Body of pancreas (tissue), 4 donors: ENCODE measurements around the gene PALM2AKAP2. TPM values are rescaled to one million over a fixed set of nuclear protein-coding genes. Genes with fewer than 3 reads are reported as not detected.
"Not testable (repeated sequence)": the region's sequence is repeated elsewhere in the genome, so short reads cannot be mapped to it uniquely, and the experiment has no call there.

Experiments
- ATAC-seq: fragments of 150-250 bp; one replicate; pipeline ENCODE4 v1.9.1; 2016
- DNase-seq, 4 donors: peaks; one replicate each; pipeline ENCODE4 v3.0.0-alpha.2; 2019
- H3K27ac ChIP-seq, 4 donors: fragments of 200-600 bp; sonication (generic); 1 replicate in 3 of 4; 2 replicates in 1 of 4; pipeline versions ENCODE4 v1.5.1 to v1.6.1; 2016 to 2019; ENCODE audit warnings: mild to moderate bottlenecking in 1 of 4, mixed read lengths in 1 of 4, moderate library complexity in 1 of 4
- H3K27me3 ChIP-seq, 2 donors: fragments of 200-600 bp; sonication (generic); one replicate each; pipeline ENCODE4 v1.6.0; 2016; ENCODE audit warnings: mild to moderate bottlenecking in 1 of 2
- H3K36me3 ChIP-seq, 2 donors: fragments of 200-600 bp; sonication (generic); replicated peaks in 1 of 2; 2 replicates each; pipeline ENCODE4 v1.5.1; 2016; ENCODE audit warnings: low read depth in 2 of 2; ENCODE audit not compliant: insufficient read depth in 1 of 2
- H3K4me1 ChIP-seq: fragments of 200-600 bp; sonication (generic); one replicate; pipeline ENCODE4 v1.6.0; 2016
- H3K4me3 ChIP-seq, 2 donors: fragments of 200-600 bp; sonication (generic); 1 replicate in 1 of 2; 2 replicates in 1 of 2; pipeline ENCODE4 v1.5.1; 2016 to 2019
- H3K9me3 ChIP-seq, 3 donors: fragments of 200-600 bp; sonication (generic); 1 replicate in 2 of 3; 2 replicates in 1 of 3; pipeline ENCODE4 v1.5.1; 2016
- POLR2A ChIP-seq, 3 donors: fragments of 450-650 bp; IDR thresholded peaks; one replicate each; pipeline ENCODE4 v1.6.1; 2016; ENCODE audit warnings: antibody characterized with exemption in 3 of 3, mild to moderate bottlenecking in 2 of 3
- WGBS, 2 donors: methylation state at CpG; one replicate each; pipeline ENCODE4 v1.1.5; 2017; 5-methylcytosine and 5-hydroxymethylcytosine counted together
- intact Hi-C: fragments of 100-400 bp; cut with DNase I; formaldehyde crosslinking; loops from one replicate; pipeline ENCODE4 v1.15.1; 2023
- total RNA-seq, 2 donors: library from RNA; depleted of rRNA; stranded (reverse); fragments of >200 nt; gene quantifications; one replicate each; pipeline ENCODE4 v1.1.0, GENCODE V29; 2016
- TF ChIP-seq, protein P1 (sequence below), 7 experiments: fragments of 450-650 bp in 4 of 7; fragments of 200-600 bp in 3 of 7; sonication (generic) in 3 of 7; IDR thresholded peaks; one replicate each; pipeline ENCODE4 v1.5.1; 2016 to 2019; ENCODE audit warnings: antibody characterized with exemption in 7 of 7

Gene PALM2AKAP2
- total RNA-seq, 2 donors from 2014 or later = 0.99 to 2.1 TPM

DNA sequence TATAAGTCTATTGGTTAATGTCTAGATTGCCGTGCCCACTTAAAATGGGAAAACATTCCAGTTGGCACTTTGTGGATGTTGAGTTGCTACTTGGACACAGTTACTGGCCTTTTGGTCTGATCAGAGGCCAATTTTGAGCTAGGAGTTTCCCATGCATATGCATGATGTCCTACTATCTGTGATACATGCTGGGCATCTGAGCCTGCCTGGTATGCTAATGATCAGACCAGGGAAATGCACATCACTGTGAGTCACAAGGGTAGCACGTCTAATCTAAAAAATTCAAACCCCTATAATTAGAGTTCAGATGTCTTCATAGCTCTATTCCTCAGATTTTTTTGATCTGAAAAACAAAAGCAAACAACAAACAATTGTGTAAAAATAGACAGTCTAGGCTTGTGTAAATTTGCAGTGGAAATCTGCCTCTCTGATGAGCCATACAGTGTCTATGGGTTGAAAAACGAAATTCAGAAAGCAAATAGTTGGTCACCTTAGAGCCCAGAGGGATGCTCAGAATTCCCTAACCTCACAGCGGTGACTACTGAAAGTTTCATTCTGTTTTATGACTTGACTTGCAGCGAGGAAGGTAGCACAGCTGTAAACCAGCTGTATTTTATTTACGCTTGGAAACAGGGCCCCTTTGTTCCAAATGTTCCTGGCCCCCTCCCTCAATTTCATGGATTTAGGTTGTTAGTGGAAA lies 37.3 kb downstream of the PALM2AKAP2 start:
- DNase-seq = no peak
- no peaks in the 10 kb centered on the region for H3K4me1 ChIP-seq
- ATAC-seq = no peak
- 42 to 49% methylated on average over 6 of the region's 6 CpGs for WGBS, 2 donors
- no peak for TF ChIP-seq POLR2A (IDR thresholded peaks at IDR 0.05)
- TF ChIP-seq, protein P1, sequence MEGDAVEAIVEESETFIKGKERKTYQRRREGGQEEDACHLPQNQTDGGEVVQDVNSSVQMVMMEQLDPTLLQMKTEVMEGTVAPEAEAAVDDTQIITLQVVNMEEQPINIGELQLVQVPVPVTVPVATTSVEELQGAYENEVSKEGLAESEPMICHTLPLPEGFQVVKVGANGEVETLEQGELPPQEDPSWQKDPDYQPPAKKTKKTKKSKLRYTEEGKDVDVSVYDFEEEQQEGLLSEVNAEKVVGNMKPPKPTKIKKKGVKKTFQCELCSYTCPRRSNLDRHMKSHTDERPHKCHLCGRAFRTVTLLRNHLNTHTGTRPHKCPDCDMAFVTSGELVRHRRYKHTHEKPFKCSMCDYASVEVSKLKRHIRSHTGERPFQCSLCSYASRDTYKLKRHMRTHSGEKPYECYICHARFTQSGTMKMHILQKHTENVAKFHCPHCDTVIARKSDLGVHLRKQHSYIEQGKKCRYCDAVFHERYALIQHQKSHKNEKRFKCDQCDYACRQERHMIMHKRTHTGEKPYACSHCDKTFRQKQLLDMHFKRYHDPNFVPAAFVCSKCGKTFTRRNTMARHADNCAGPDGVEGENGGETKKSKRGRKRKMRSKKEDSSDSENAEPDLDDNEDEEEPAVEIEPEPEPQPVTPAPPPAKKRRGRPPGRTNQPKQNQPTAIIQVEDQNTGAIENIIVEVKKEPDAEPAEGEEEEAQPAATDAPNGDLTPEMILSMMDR (IDR thresholded peaks at IDR 0.05) = no peak
- peak overlapping the region in 1 of 4 donors; percentile 13 for H3K27ac ChIP-seq
- no peaks in the 10 kb centered on the region for H3K27me3 ChIP-seq
- H3K4me3 ChIP-seq = no peak overlapping the region
- intact Hi-C loops = loop anchor here (10.0 kb wide), 1 partner anchor 242 kb away; no protein-coding TSS in a partner anchor
- H3K36me3 ChIP-seq = no peaks in the 10 kb centered on the region
- no peaks in the 10 kb centered on the region for H3K9me3 ChIP-seq

- ATAC-seq = peak; percentile 85
- Histone ChIP-seq H3K27ac (peak overlapping the region in 1 of 4 donors; percentile 13), H3K4me1 (no peaks in the 10 kb centered on the region), H3K36me3 (no peaks in the 10 kb centered on the region), H3K9me3 (no peaks in the 10 kb centered on the region), H3K27me3 (no peaks in the 10 kb centered on the region), H3K4me3 (no peak overlapping the region)
- WGBS, 2 donors = 3 to 5% methylated on average over 9 of the region's 9 CpGs
- TF ChIP-seq, protein P1 (IDR thresholded peaks at IDR 0.05) = peak; percentile 70 to 91 (median 88)
- no peak for TF ChIP-seq POLR2A (IDR thresholded peaks at IDR 0.05)
- intact Hi-C loops = loop anchor here (10.0 kb wide), 1 partner anchor 243 kb away; no protein-coding TSS in a partner anchor
- peak; percentile 74 to 86 (median 78) for DNase-seq
Observed at GRCh38 chr9:109817846-109818472, 38.0 kb downstream of the PALM2AKAP2 start.

DNA sequence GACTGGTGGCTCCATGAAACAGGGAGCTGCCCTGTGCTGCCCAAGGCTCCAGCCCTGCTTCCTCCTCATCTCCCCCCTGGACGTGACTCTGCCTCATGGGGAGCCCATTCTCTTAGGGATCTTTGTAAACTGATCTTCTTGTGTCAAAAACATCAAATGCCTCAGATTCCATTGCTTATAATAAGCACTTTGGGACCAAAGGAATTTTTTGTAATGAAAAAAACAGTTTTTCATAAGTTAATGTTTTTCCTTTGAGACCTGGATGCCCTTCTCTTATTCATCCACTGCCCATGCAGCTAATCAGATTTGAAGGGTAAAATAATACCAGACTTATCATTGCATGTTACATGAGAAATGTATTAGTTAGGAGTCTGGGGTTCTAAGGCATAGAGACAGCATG lies 41.7 kb downstream of the PALM2AKAP2 start:
- 27 to 45% methylated on average over 1 of the region's 1 CpG for WGBS, 2 donors

GRCh38 chr9:109825383-109825782 lies 45.4 kb downstream of the PALM2AKAP2 start:
- DNase-seq, H3K27me3 ChIP-seq, intact Hi-C loops, H3K27ac ChIP-seq, H3K4me3 ChIP-seq, H3K36me3 ChIP-seq, ATAC-seq, H3K4me1 ChIP-seq, H3K9me3 ChIP-seq: not testable (repeated sequence)
- 96 to 97% methylated on average over 2 of the region's 2 CpGs for WGBS, 2 donors

More for the DNA sequence above, 41.7 kb downstream of the PALM2AKAP2 start:
- H3K9me3 ChIP-seq = no peaks in the 10 kb centered on the region
- intact Hi-C loops = no loop called here
- no peaks in the 10 kb centered on the region for H3K4me1 ChIP-seq
- TF ChIP-seq POLR2A (IDR thresholded peaks at IDR 0.05) = no peak
- TF ChIP-seq, protein P1 (IDR thresholded peaks at IDR 0.05) = no peak
- H3K36me3 ChIP-seq = no peaks in the 10 kb centered on the region
- H3K27me3 ChIP-seq = no peaks in the 10 kb centered on the region
- DNase-seq (no peak), ATAC-seq (no peak)
- no peak overlapping the region for H3K4me3 ChIP-seq
- H3K27ac ChIP-seq = no peak overlapping the region

DNA sequence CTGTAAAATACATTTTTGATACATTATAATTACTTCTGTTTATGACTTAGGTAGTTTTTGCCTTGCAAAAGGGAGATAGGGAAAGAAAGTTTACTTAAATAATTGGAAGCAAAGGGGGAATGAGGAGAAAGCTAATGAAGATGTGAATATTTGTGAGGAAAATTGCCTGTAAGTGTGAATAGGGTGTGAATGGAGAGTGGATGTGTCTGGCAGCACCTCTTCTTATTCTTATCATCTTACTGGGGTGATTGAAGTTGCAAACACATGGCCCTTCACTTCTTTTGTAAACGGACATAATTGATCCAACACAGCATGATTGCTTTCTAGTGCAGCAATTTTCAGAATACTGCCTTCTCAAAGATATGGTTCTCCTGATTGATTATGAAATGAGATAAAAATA lies 46.6 kb downstream of the PALM2AKAP2 start:
- H3K27me3 ChIP-seq = no peaks in the 10 kb centered on the region
- no peak overlapping the region for H3K27ac ChIP-seq
- 28 to 32% methylated on average over 1 of the region's 1 CpG for WGBS, 2 donors
- no peaks in the 10 kb centered on the region for H3K9me3 ChIP-seq
- ATAC-seq (no peak), DNase-seq (no peak)
- no peak for TF ChIP-seq POLR2A (IDR thresholded peaks at IDR 0.05)
- TF ChIP-seq, protein P1 (IDR thresholded peaks at IDR 0.05) = no peak
- intact Hi-C loops = no loop called here
- no peak overlapping the region for H3K4me3 ChIP-seq
- H3K4me1 ChIP-seq = no peaks in the 10 kb centered on the region
- no peaks in the 10 kb centered on the region for H3K36me3 ChIP-seq
